ENCODE data around the gene PADI1. TPM values are rescaled to one million over a fixed set of nuclear protein-coding genes. Genes with fewer than 3 reads are reported as not detected.
A peak's percentile ranks its signal among the peaks of the same experiment; 100 is the strongest.

Gene PADI1
- total RNA-seq, 1 donor from 2014 or later = 0.70 TPM

DNA sequence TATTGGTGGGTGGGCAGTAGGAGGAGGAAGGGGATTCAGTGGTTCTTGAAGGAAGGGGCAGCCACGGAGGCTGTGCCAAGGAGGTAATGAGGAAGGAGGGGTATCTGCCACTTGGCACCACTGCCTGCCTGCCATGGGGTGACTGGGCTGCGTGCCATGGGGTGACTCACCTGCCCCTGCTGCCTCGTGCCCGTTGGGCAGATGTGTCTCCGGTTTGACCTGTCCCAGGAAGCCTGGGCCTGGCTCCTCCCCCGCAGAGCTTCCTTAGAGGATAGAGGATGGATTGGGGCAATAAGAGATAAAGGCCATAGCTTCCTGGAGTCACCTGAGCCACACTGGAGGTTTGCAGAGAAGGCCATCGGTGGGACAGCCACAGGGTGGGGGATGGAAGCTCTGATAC, 45.7 kb downstream of the PADI1 start:
- no peaks in the 10 kb centered on the region for H3K36me3 Mint-ChIP-seq (ENCODE audit: low read depth)
- peaks cover 2% of the 10 kb centered on the region for H3K27me3 Mint-ChIP-seq (ENCODE audit: low read depth)
- H3K4me3 Mint-ChIP-seq (ENCODE audit: unreplicated experiment) = no peak overlapping the region
- H3K27ac Mint-ChIP-seq (ENCODE audit: unreplicated experiment) = no peak overlapping the region
- H3K9me3 Mint-ChIP-seq (ENCODE audit: low read depth) = no peaks in the 10 kb centered on the region
- TF ChIP-seq, protein P1, sequence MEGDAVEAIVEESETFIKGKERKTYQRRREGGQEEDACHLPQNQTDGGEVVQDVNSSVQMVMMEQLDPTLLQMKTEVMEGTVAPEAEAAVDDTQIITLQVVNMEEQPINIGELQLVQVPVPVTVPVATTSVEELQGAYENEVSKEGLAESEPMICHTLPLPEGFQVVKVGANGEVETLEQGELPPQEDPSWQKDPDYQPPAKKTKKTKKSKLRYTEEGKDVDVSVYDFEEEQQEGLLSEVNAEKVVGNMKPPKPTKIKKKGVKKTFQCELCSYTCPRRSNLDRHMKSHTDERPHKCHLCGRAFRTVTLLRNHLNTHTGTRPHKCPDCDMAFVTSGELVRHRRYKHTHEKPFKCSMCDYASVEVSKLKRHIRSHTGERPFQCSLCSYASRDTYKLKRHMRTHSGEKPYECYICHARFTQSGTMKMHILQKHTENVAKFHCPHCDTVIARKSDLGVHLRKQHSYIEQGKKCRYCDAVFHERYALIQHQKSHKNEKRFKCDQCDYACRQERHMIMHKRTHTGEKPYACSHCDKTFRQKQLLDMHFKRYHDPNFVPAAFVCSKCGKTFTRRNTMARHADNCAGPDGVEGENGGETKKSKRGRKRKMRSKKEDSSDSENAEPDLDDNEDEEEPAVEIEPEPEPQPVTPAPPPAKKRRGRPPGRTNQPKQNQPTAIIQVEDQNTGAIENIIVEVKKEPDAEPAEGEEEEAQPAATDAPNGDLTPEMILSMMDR (IDR thresholded peaks at IDR 0.05) = no peak
- DNase-seq (ENCODE audit: low spot score) = no peak
- peaks cover 12% of the 10 kb centered on the region for H3K4me1 Mint-ChIP-seq (ENCODE audit: low read depth)

DNA sequence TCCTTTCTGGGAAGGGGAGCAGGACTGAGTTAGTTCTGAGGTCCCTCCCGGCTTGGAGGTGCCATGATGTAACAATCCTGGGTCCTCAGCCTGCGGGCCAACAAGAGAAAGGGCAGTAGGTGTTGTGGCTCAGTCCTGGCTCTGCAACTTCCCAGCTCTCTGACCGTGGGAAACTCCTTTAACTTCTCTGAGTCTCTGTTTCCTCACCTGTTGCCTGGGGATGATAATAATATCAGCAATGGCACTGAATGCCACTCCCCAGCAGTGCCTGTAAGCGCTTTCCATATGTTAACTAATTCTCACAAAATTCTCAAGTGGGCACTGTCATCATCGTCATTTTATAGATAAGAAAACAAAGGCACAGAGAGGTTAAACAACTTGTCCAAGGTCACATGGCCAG, 46.3 kb downstream of the PADI1 start:
- H3K36me3 Mint-ChIP-seq (ENCODE audit: low read depth) = no peaks in the 10 kb centered on the region
- H3K4me3 Mint-ChIP-seq (ENCODE audit: unreplicated experiment) = no peak overlapping the region
- no peak for DNase-seq (ENCODE audit: low spot score)
- peaks cover 6% of the 10 kb centered on the region for H3K27me3 Mint-ChIP-seq (ENCODE audit: low read depth)
- H3K27ac Mint-ChIP-seq (ENCODE audit: unreplicated experiment) = no peak overlapping the region
- H3K4me1 Mint-ChIP-seq (ENCODE audit: low read depth) = peaks cover 10% of the 10 kb centered on the region
- TF ChIP-seq, protein P1 (IDR thresholded peaks at IDR 0.05) = no peak
- no peaks in the 10 kb centered on the region for H3K9me3 Mint-ChIP-seq (ENCODE audit: low read depth)

DNA sequence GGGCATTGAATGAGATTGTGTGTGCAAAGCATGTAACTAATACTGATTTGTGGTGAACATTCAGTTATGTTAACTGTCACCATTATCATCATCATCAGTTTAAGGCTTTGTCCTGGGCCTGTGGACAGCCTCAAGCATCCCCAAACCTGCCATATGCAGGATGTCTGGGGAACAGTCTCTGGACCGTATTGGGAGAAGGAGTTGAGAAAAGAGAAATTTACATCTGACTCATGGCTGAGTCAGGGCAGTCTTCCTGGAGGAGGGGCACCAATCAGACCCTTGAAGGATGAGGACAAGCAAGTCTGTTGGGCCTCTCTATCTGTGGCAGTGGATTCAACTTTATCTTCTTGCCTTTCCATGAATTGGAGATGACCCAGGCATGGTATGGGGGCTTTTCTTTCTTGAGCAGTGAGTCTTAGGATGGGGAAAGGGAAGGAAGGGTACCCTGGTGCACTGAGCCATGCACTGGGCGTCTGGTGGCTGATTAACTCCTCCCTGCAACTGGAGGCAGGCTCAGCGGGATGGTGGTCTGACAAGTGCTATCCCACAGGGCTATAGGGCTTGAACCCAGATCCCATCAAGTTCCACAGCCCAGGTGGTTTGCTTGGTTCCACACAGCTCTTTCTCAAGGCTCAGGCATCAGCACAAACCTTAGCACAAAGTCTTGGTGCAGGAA, 46.9 kb downstream of the PADI1 start:
- Mint-ChIP-seq H3K27me3 (ENCODE audit: low read depth) (peaks cover 6% of the 10 kb centered on the region), H3K9me3 (ENCODE audit: low read depth) (no peaks in the 10 kb centered on the region), H3K4me1 (ENCODE audit: low read depth) (peaks cover 10% of the 10 kb centered on the region), H3K4me3 (ENCODE audit: unreplicated experiment) (no peak overlapping the region), H3K27ac (ENCODE audit: unreplicated experiment) (peak overlapping the region; percentile 6), H3K36me3 (ENCODE audit: low read depth) (no peaks in the 10 kb centered on the region)
- TF ChIP-seq, protein P1 (IDR thresholded peaks at IDR 0.05) = no peak
- peak; percentile 58 for DNase-seq (ENCODE audit: low spot score)

DNA sequence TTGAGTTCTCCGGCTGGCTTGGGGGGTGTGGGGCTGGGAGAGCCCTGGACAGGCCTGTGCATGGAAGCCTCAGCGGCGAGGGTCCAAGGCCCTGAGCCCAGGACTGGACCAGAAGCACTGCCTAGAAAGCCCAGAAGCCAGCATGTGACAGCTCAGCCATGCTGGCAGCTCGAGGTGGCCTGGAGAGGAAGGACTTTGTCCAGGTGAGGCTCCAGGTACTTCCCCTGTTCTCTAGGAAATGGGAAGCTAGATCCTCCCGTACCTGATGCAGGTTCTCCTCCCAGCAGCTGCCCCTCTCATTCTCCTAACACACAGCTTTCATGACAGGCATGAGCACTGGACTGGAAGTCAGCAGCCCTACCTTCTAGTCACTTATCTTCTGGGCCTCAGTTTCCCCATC, 50.4 kb downstream of the PADI1 start:
- H3K27me3 Mint-ChIP-seq (ENCODE audit: low read depth) = peaks cover 7% of the 10 kb centered on the region
- TF ChIP-seq, protein P1 (IDR thresholded peaks at IDR 0.05) = no peak
- no peaks in the 10 kb centered on the region for H3K36me3 Mint-ChIP-seq (ENCODE audit: low read depth)
- H3K27ac Mint-ChIP-seq (ENCODE audit: unreplicated experiment) = no peak overlapping the region
- DNase-seq (ENCODE audit: low spot score) = peak; percentile 77
- peaks cover 10% of the 10 kb centered on the region for H3K4me1 Mint-ChIP-seq (ENCODE audit: low read depth)
- H3K4me3 Mint-ChIP-seq (ENCODE audit: unreplicated experiment) = no peak overlapping the region
- no peaks in the 10 kb centered on the region for H3K9me3 Mint-ChIP-seq (ENCODE audit: low read depth)

DNA sequence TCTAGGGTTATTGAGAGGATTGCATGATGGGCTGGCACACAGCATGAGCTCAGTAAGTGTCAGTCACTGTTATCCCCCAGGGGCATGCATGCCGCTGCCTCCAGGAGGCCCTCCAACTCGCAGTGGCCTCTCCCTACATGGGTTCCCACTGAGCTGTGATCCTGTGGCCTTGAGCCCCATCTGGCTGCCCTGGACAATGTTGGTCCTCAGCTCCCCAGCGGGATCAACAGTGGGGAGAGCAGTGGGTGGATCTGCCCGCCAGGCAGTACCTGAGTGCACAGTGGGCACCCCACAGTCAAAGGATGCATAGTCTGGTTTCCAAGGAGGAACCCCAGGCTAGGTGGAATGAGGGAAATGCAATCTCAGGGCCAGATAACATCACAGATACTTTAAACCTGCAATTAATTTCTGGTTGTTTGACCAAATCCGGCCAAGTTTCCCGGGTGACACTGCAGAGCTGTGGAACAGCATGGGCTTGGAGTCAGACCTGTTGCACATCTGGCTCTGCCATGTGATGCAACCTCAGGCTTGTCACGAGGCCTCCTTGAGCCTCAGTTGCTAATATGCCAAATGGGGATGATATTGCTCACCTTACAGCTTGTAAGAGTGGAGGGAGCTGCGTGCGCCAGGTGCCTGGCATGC, 53.3 kb downstream of the PADI1 start:
- Mint-ChIP-seq H3K27me3 (ENCODE audit: low read depth) (peaks cover 9% of the 10 kb centered on the region), H3K36me3 (ENCODE audit: low read depth) (peaks cover 1% of the 10 kb centered on the region), H3K4me3 (ENCODE audit: unreplicated experiment) (no peak overlapping the region), H3K4me1 (ENCODE audit: low read depth) (no peaks in the 10 kb centered on the region), H3K9me3 (ENCODE audit: low read depth) (peaks cover 6% of the 10 kb centered on the region), H3K27ac (ENCODE audit: unreplicated experiment) (no peak overlapping the region)
- TF ChIP-seq, protein P1 (IDR thresholded peaks at IDR 0.05) = no peak
- DNase-seq (ENCODE audit: low spot score) = no peak

All from chondrocyte (in vitro differentiated cells).